A549 treated with Mapracorat at 1 μM for 4 hours (cell line): Measurements from ENCODE around the gene KANK3. TPM values are rescaled to one million over a fixed set of nuclear protein-coding genes. Genes with fewer than 3 reads are reported as not detected.

Experiments used
- total RNA-seq: library from RNA; stranded (reverse); fragments of 200-300 nt; extraction: Qiagen RNA extraction; gene quantifications from 5 replicates; pipeline ENCODE4 v1.2.3, GENCODE V29; 2022

Gene KANK3
- 4.8 to 7.9 TPM (median 6.1 TPM) in 5 replicates for total RNA-seq

DNA sequence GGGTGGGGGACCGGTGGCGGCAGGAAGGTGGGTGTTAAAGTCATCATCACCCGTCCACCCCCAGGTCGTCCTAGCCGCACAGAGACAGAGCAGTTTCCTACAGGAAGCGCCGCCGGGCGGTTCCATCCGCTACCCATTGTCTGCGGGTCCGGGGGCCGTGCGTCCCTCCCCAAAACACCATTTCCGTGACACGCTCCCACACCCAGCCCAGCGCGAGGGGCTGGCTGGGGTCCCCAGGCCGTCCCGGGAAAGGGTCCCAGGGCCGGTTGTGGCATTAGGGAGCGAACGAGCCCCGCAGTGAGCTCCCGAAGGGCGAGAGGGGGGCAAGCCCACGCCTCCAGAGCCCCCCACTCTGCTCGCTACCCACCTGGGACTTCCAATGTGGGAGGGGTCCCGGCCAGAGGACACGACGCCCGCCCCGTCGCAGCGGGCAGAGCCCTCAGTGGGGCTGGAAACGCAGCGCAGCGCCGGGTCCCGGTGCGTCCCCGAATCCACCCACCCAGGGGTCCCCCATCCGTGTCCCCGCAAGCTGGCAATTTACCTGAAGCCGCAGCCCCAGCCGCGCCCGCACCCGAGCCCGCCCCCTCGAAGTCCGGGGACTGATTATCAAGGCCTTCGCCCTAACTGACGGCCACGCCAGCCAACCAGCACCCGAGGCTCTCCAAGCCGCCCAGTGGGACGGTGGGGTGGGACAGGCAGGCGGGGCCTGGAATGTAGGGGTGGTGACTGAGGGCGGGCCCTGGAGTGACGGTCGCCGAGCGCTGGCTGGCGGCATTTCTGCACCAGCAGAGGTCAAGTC, at the start of gene KANK3:
Gene KANK3 (minus strand): TSS at position 579 of the 799 bp plus-strand sequence. CDS start 5,434 bp downstream, outside the sequence.

DNA sequence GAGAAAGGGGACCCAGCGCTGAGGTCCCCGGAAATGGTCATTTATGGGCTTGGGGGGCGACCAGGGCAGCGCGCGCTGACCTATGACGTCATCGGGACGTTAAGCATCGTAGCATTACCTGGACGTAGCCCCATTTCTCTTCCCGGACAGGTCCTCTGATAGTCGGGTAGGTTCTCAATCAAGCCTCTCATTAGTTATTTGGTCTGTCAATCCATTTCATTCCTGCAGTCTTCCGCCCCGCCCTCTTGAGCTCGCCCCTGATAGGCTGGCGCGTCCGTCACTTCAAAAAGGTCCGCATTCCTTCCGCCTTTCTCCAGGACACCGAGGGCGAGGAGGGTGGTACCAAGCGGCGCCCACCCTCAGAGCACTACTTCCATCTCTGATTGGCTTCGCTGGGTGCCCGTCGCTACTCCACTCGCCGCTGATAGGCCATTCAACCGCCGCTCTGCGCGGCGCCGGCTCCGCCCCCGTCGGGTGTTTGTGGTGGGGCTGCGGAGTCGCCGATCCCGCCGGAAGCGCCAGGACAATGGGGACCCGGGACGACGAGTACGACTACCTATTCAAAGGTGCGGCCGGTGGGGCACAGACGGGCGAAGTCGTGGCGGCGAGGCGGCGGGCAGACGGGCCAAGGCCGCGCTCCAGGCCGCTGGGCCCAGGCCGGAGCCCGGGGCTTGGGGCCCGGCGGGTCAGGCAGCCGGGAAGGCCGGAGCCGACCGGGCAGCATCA, 47.0 kb upstream of the KANK3 start, which contains the start of gene RAB11B:
Gene RAB11B (plus strand): TSS at position 470 of the 726 bp plus-strand sequence. CDS start 57 bp downstream, at position 527.

DNA sequence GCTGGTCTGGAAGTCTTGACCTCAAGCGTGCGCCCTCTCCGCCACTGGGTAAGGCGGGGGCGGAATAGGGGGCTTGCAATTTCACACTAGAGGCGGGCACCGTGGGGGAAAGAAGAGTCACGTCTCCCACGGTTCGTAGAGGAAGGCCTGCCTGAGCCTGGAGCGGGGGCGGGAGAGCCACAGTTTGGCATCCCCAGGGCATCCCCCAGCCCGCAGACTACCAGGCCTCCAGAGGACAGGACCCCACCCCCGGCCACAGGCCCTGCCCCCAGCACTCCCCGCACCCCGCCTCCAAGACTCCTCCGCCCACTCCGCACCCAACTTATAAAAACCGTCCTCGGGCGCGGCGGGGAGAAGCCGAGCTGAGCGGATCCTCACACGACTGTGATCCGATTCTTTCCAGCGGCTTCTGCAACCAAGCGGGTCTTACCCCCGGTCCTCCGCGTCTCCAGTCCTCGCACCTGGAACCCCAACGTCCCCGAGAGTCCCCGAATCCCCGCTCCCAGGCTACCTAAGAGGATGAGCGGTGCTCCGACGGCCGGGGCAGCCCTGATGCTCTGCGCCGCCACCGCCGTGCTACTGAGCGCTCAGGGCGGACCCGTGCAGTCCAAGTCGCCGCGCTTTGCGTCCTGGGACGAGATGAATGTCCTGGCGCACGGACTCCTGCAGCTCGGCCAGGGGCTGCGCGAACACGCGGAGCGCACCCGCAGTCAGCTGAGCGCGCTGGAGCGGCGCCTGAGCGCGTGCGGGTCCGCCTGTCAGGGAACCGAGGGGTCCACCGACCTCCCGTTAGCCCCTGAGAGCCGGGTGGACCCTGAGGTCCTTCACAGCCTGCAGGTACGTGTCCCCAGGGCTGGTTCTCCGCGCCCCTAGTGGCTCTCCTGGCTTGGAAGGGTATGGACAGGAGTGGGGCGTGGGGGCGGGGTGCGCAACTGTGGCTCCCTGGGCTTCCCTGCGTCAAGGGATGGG, 21.0 kb upstream of the KANK3 start, which contains the start of gene ANGPTL4:
Gene ANGPTL4 (plus strand): TSS at position 353 of the 969 bp plus-strand sequence. CDS start 167 bp downstream, at position 520.

DNA sequence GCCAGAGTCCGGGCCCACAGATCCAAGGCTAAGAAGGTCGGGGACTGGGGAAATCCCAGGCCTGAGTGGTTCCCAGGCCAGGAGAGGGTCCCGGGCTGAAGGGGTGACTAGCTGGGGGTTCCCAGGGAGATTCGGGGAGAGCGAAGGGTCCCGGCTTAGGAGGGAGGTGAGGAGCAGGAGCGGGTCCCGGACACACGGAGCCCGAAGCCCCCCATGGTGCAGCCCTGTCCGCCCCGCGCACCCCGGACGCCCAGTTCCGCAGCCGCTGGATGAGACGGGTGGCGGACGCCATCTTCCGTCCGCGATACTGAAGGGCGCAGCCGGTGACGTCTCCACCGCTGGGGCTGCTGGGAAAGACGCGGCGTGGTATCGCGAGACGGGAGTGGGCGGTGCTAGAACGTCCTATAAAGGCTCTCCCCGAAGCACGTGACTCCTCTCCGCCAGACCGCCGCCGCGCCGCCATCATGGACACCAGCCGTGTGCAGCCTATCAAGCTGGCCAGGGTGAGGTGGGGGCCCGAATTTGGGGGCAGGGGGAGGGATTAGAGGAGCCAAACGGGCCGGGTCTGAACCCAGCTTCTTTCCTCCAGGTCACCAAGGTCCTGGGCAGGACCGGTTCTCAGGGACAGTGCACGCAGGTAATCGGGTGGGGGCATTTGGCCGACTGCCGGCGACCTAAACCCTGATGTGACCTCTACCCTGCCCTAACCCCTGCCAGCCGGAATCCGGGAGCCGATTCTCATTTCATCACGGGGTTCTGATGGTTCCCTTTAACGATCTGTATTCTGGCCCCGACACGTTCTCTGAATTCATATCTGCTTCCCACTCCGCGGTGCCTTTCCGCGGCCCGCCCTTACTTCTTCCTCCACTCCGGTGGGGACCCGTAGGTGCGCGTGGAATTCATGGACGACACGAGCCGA, 21.7 kb downstream of the KANK3 start, which contains the start of the genes NDUFA7 and RPS28:
Gene NDUFA7 (minus strand): TSS at position 309 of the 919 bp plus-strand sequence. CDS start 17 bp downstream, at position 292.
Gene RPS28 (plus strand): TSS at position 430 of the 919 bp plus-strand sequence. CDS start 35 bp downstream, at position 465.

DNA sequence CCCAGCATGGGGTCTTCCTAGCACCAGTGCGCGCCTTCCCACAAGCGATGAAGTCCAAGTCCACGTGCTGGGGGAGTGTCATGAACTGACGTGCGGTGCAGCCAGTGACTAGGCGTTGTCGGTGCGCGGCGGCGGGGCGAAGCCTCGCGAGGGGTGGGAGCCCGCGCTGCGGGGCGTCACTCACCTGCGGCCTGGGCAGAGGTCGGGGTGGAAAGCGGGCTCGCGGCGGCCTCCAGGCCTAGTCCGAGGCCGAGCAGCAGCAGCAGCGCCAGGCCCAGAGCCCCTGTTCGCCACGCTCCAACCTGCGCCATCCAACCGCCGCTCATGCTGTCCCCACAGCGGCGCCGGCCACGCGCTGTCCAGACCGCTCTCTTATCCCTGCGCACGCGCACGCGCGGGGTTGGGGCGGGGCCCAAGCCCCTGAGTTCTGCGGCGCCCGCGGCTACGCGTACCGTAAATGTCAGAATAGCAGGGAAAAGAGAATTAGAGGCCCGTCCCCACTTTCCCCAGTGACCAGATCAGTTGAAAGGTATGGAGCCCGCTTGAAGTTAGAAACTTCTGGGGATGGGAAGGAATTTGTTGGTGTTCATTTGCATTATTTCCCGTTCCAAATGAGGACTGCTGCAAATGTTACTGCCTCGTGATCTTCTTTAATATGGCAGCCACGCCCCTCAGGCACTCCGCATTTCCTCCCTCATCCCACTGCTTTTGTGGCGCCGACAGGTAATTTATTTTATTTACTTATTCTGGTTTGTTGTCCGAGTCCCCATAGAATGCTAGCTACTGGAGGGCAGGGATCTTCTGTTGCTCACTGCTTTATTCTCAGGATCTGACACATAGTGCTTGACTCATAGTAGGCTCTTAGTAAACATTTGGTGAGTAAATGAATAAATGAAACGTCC, 34.8 kb downstream of the KANK3 start, which contains the start of gene CD320:
Gene CD320 (minus strand): TSS at position 394 of the 902 bp plus-strand sequence. CDS start 68 bp downstream, at position 326.

Other genes with a start within 250 kb of the KANK3 start
- not detected in 5 replicates for gene FBN3, start 193.7 kb downstream of the KANK3 start, total RNA-seq
- 2.7 to 4.2 TPM (median 3.8 TPM) in 5 replicates for gene CERS4, start 133.9 kb downstream of the KANK3 start, total RNA-seq
- 61.6 to 97.9 TPM (median 94.6 TPM) in 5 replicates for gene CD320, start 34.9 kb downstream of the KANK3 start, total RNA-seq
- gene NDUFA7, start 21.9 kb downstream of the KANK3 start, total RNA-seq, result 69.6 to 92.7 TPM (median 86.1 TPM) in 5 replicates
- 517 to 1,007 TPM (median 905 TPM) in 5 replicates for gene RPS28, start 21.8 kb downstream of the KANK3 start, total RNA-seq
- gene ANGPTL4, start 20.9 kb upstream of the KANK3 start, total RNA-seq, result 508 to 697 TPM (median 629 TPM) in 5 replicates
- 91.6 to 101 TPM (median 94.7 TPM) in 5 replicates for gene RAB11B, start 47.1 kb upstream of the KANK3 start, total RNA-seq
- gene MARCHF2, start 70.0 kb upstream of the KANK3 start, total RNA-seq, result 16.2 to 21.7 TPM (median 20.5 TPM) in 5 replicates
- gene HNRNPM, start 101.7 kb upstream of the KANK3 start, total RNA-seq, result 227 to 271 TPM (median 237 TPM) in 5 replicates
- gene PRAM1, start 159.4 kb upstream of the KANK3 start, total RNA-seq, result 0.12 to 0.25 TPM (median 0.17 TPM) in 4 of 5 replicates, not detected in the other
- gene ZNF414, start 170.9 kb upstream of the KANK3 start, total RNA-seq, result 16.7 to 18.6 TPM (median 17.0 TPM) in 5 replicates
- gene MYO1F, start 234.2 kb upstream of the KANK3 start, total RNA-seq, result 0.16 to 0.48 TPM (median 0.24 TPM) in 5 replicates